ENCODE data around the gene OR6J1. TPM values are rescaled to one million over a fixed set of nuclear protein-coding genes. Genes with fewer than 3 reads are reported as not detected.
A peak's percentile ranks its signal among the peaks of the same experiment; 100 is the strongest.

Gene OR6J1
- total and polyA plus RNA-seq, 2 of the 13 experiments (the other 11 are each of a cell fraction or from before 2014, with no cell fraction given): not detected

DNA sequence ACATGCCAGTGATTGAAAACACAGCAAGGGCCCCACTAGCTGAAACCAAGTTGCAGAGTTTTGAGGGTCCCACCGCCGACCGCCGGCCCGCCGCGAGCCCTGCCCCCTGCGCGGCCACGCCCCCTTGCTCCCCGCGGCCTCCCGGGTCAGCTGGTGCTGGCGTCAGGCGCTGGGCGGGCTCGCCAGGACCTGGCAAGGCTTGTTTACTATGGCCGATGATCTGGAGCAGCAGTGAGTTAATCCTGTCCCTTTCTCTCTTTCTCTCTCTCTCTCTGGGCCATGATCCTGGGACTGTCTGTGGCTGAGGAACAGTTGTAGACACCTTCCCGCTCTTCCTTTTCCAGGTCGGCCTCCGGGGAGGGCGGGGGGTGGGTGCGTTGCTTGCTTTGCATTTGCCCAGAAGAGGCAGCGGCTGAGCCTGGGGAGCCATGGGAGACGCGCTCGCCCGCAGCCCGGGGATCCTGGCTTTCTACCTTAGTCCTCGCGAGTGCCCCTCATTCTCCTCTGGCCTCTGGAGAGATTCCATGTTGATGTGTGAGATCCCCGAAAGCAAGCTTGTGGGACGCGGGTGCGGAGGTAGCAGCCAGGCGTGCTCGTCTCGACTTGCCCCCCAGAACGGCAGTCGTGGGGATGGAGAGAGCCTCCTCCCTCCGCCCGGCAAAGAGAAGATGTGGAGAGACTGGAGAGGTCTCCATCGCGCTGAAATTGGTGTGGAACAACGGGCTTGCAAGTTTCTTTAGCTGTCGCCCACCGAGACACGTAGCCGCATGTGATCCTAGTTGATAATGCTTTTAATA lies 45.9 kb downstream of the OR6J1 start, which contains the start of gene ABHD4 (continued):
- no peak; the same call in 1 of the 2 replicates for TF ChIP-seq HOXA9 (CRISPR knock-in tag; IDR thresholded peaks at IDR 0.05; ENCODE audit: borderline replicate concordance)
- TF ChIP-seq SRY (CRISPR knock-in tag; IDR thresholded peaks at IDR 0.05): peak; percentile 99
- no peak; the same call in 1 of the 2 replicates for TF ChIP-seq MAFG (CRISPR knock-in tag; IDR thresholded peaks at IDR 0.05)
- no peak; the same call in 1 of the 2 replicates for TF ChIP-seq BCL6 (CRISPR knock-in tag; IDR thresholded peaks at IDR 0.05)
- TF ChIP-seq ZNF33B (CRISPR knock-in tag; IDR thresholded peaks at IDR 0.05): no peak; the same call in none of the 2 replicates
- TF ChIP-seq ZNF333 (CRISPR knock-in tag; IDR thresholded peaks at IDR 0.05; ENCODE audit: borderline replicate concordance): peak; percentile 88; the same call in 1 of the 2 replicates
- peak; percentile 78 for TF ChIP-seq KMT2B (CRISPR knock-in tag; IDR thresholded peaks at IDR 0.05)
- no peak for TF ChIP-seq CENPX (CRISPR knock-in tag; IDR thresholded peaks at IDR 0.05)
- TF ChIP-seq, protein P1, sequence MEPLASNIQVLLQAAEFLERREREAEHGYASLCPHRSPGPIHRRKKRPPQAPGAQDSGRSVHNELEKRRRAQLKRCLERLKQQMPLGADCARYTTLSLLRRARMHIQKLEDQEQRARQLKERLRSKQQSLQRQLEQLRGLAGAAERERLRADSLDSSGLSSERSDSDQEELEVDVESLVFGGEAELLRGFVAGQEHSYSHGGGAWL (CRISPR knock-in tag; IDR thresholded peaks at IDR 0.05): peak; percentile 65
- no peak; the same call in none of the 2 replicates for TF ChIP-seq KLF12 (CRISPR knock-in tag; IDR thresholded peaks at IDR 0.05; ENCODE audit: borderline replicate concordance)
- TF ChIP-seq ZKSCAN5 (CRISPR knock-in tag; IDR thresholded peaks at IDR 0.05): no peak; the same call in 1 of the 2 replicates
- TF ChIP-seq ZSCAN25 (CRISPR knock-in tag; IDR thresholded peaks at IDR 0.05): peak; percentile 53
- TF ChIP-seq, protein P2, sequence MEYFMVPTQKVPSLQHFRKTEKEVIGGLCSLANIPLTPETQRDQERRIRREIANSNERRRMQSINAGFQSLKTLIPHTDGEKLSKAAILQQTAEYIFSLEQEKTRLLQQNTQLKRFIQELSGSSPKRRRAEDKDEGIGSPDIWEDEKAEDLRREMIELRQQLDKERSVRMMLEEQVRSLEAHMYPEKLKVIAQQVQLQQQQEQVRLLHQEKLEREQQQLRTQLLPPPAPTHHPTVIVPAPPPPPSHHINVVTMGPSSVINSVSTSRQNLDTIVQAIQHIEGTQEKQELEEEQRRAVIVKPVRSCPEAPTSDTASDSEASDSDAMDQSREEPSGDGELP (IDR thresholded peaks at IDR 0.05; ENCODE audit: borderline replicate concordance, low read depth): peak; percentile 99
- TF ChIP-seq ZKSCAN8 (CRISPR knock-in tag; IDR thresholded peaks at IDR 0.05; ENCODE audit: borderline replicate concordance): no peak; the same call in 1 of the 2 replicates
- TF ChIP-seq REXO4 (CRISPR knock-in tag; IDR thresholded peaks at IDR 0.05; ENCODE audit: borderline replicate concordance): no peak
- no peak; the same call in 1 of the 2 replicates for TF ChIP-seq ZBTB21 (CRISPR knock-in tag; IDR thresholded peaks at IDR 0.05)
- TF ChIP-seq HNF4G (IDR thresholded peaks at IDR 0.05; ENCODE audit: borderline replicate concordance, low read depth, low read length): peak; percentile 25; the same call in 1 of the 2 replicates
- TF ChIP-seq HNF4G (CRISPR knock-in tag; IDR thresholded peaks at IDR 0.05; ENCODE audit: borderline replicate concordance, low read depth): peak; percentile 58; the same call in 1 of the 2 replicates
- TF ChIP-seq, protein P3, sequence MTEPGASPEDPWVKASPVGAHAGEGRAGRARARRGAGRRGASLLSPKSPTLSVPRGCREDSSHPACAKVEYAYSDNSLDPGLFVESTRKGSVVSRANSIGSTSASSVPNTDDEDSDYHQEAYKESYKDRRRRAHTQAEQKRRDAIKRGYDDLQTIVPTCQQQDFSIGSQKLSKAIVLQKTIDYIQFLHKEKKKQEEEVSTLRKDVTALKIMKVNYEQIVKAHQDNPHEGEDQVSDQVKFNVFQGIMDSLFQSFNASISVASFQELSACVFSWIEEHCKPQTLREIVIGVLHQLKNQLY (CRISPR knock-in tag; IDR thresholded peaks at IDR 0.05): no peak
- peak; percentile 83 for TF ChIP-seq HIVEP1 (CRISPR knock-in tag; IDR thresholded peaks at IDR 0.05)
- peak; percentile 66; the same call in 1 of the 2 replicates for TF ChIP-seq ZNF616 (CRISPR knock-in tag; IDR thresholded peaks at IDR 0.05; ENCODE audit: low read depth)
- TF ChIP-seq, protein P4, sequence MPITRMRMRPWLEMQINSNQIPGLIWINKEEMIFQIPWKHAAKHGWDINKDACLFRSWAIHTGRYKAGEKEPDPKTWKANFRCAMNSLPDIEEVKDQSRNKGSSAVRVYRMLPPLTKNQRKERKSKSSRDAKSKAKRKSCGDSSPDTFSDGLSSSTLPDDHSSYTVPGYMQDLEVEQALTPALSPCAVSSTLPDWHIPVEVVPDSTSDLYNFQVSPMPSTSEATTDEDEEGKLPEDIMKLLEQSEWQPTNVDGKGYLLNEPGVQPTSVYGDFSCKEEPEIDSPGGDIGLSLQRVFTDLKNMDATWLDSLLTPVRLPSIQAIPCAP (CRISPR knock-in tag; IDR thresholded peaks at IDR 0.05; ENCODE audit: low read depth): peak; percentile 23; the same call in 1 of the 2 replicates
- TF ChIP-seq, protein P5, sequence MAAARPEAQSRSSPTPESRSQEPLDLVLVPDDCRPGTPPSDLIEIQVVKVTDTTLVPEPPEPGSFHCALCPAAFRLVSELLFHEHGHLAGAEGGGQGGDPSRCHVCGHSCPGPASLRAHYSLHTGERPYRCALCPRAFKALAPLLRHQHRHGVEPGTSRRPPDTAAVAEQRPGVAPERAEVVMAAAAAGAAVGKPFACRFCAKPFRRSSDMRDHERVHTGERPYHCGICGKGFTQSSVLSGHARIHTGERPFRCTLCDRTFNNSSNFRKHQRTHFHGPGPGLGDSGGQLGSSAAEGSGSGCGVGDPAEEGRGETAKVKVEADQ (CRISPR knock-in tag; IDR thresholded peaks at IDR 0.05; ENCODE audit: borderline replicate concordance): no peak
- TF ChIP-seq SAP130 (CRISPR knock-in tag; IDR thresholded peaks at IDR 0.05; ENCODE audit: low read depth): peak; percentile 96
